HL-60 (cell line): ENCODE results near the gene RASGEF1B.

Experiments
- DNase-seq, 2 experiments: peaks; one replicate each; pipeline ENCODE4 v3.0.0-alpha.2; 2010 to 2020; ENCODE audit warnings: low read depth in 1 of 2, low spot score in 1 of 2
- H3K27ac ChIP-seq: fragments of 250-450 bp; sonication (Bioruptor Pico); replicated peaks from 2 replicates; pipeline ENCODE4 v1.5.1; 2020; ENCODE audit warnings: mild to moderate bottlenecking, moderate library complexity
- H3K27me3 ChIP-seq: fragments of 250-450 bp; sonication (Bioruptor Pico); 2 replicates; pipeline ENCODE4 v1.5.1; 2021; ENCODE audit warnings: mild to moderate bottlenecking, moderate library complexity; ENCODE audit not compliant: insufficient read depth, poor library complexity, severe bottlenecking
- H3K4me3 ChIP-seq: replicated peaks from 2 replicates; pipeline ENCODE4 v1.5.1; 2011; ENCODE audit warnings: mild to moderate bottlenecking, control low read depth, low read length; ENCODE audit not compliant: insufficient read depth
- GABPA ChIP-seq: IDR thresholded peaks from 2 replicates; pipeline ENCODE4 v1.6.1; 2012; ENCODE audit warnings: low read depth
- POLR2AphosphoS5 ChIP-seq: IDR thresholded peaks from 2 replicates; pipeline ENCODE4 v1.6.1; 2012; ENCODE audit warnings: low read depth
- SPI1 ChIP-seq: IDR thresholded peaks from 2 replicates; pipeline ENCODE4 v1.6.1; 2012; ENCODE audit warnings: low read depth, mild to moderate bottlenecking, borderline replicate concordance
- TF ChIP-seq, protein P1 (sequence below): IDR thresholded peaks from one replicate; pipeline ENCODE4 v1.5.1; 2011; ENCODE audit warnings: low read length, control low read depth, inconsistent platforms; ENCODE audit not compliant: insufficient read depth
- TF ChIP-seq, protein P2 (sequence below): IDR thresholded peaks from 2 replicates; pipeline ENCODE4 v1.6.1; 2012; ENCODE audit warnings: low read depth; ENCODE audit not compliant: insufficient replicate concordance

RASGEF1B gene

DNA sequence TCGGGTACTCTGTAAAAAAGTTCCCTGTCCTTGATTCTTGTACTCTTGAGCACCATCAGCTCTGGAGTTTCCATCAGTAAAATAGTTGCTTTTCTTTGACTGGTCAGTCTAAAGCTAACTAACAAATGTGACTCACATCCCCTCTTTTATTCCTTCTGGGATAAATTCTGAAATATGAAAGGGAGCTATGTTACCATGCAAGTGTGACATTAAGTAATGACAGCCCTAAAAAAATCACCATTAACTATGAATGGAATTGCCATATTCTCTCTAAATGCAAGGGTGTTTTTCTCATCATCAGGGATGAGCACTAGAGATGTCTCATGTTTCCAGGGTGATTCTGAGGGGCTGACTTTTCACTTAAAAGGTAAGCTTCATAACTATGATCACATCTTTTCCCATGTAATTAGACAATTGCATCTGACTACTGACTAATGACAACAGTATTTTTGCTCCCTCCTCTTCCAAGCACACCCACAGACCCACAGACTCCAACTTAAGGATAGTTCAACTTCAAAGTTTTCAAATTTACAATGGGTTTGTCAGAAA lies 26.9 kb upstream of the RASGEF1B start:
- DNase-seq: no peak
- TF ChIP-seq, protein P1, sequence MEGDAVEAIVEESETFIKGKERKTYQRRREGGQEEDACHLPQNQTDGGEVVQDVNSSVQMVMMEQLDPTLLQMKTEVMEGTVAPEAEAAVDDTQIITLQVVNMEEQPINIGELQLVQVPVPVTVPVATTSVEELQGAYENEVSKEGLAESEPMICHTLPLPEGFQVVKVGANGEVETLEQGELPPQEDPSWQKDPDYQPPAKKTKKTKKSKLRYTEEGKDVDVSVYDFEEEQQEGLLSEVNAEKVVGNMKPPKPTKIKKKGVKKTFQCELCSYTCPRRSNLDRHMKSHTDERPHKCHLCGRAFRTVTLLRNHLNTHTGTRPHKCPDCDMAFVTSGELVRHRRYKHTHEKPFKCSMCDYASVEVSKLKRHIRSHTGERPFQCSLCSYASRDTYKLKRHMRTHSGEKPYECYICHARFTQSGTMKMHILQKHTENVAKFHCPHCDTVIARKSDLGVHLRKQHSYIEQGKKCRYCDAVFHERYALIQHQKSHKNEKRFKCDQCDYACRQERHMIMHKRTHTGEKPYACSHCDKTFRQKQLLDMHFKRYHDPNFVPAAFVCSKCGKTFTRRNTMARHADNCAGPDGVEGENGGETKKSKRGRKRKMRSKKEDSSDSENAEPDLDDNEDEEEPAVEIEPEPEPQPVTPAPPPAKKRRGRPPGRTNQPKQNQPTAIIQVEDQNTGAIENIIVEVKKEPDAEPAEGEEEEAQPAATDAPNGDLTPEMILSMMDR: no peak
- TF ChIP-seq POLR2AphosphoS5 (no peak), GABPA (no peak), SPI1 (no peak)
- TF ChIP-seq, protein P2, sequence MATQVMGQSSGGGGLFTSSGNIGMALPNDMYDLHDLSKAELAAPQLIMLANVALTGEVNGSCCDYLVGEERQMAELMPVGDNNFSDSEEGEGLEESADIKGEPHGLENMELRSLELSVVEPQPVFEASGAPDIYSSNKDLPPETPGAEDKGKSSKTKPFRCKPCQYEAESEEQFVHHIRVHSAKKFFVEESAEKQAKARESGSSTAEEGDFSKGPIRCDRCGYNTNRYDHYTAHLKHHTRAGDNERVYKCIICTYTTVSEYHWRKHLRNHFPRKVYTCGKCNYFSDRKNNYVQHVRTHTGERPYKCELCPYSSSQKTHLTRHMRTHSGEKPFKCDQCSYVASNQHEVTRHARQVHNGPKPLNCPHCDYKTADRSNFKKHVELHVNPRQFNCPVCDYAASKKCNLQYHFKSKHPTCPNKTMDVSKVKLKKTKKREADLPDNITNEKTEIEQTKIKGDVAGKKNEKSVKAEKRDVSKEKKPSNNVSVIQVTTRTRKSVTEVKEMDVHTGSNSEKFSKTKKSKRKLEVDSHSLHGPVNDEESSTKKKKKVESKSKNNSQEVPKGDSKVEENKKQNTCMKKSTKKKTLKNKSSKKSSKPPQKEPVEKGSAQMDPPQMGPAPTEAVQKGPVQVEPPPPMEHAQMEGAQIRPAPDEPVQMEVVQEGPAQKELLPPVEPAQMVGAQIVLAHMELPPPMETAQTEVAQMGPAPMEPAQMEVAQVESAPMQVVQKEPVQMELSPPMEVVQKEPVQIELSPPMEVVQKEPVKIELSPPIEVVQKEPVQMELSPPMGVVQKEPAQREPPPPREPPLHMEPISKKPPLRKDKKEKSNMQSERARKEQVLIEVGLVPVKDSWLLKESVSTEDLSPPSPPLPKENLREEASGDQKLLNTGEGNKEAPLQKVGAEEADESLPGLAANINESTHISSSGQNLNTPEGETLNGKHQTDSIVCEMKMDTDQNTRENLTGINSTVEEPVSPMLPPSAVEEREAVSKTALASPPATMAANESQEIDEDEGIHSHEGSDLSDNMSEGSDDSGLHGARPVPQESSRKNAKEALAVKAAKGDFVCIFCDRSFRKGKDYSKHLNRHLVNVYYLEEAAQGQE: no peak
- H3K4me3 ChIP-seq: no peak overlapping the region
- H3K27me3 ChIP-seq: no peaks in the 10 kb centered on the region
- H3K27ac ChIP-seq: no peak overlapping the region

DNA sequence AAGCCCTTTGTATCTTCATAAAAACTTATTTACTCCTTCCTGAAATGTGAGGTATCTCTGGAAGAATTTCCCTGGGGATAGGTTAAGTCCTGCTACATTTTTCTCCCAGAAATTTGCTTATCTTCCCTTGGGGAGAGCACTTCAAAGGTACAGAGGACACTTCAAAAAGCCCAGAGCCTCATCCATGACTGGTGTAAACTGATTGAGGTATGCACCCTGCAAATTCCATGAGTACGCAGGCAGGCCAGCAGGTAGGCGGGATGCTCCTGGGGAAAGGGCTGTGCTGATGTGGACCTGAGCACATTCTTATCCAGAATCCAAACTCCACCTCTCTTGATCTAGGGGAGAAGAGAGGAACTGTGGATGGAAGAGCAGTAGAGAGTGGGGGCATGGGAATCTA lies 26.3 kb upstream of the RASGEF1B start:
- no peak overlapping the region for H3K27ac ChIP-seq
- no peak for DNase-seq
- H3K27me3 ChIP-seq: no peaks in the 10 kb centered on the region
- TF ChIP-seq, protein P1: no peak
- H3K4me3 ChIP-seq: no peak overlapping the region

DNA sequence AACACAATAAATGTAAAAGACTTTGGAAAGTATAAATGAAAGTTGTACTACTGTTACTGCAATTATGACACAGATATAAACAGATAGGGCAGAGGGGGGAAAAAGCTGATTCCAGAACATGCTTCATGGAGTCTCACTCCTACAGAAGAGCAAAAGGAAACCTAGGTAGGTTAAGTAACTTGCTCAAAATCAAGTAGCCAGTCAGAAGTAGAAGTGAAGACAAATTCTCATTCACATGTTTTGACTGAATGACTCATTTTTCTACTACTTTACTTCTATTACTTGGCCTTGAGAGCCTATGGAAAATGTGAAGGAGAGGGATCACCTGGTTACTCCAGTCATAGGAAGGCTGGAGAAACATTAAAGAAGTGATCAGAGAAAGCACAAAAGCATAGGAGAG lies 23.6 kb upstream of the RASGEF1B start:
- no peak overlapping the region for H3K4me3 ChIP-seq
- H3K27me3 ChIP-seq: no peaks in the 10 kb centered on the region
- H3K27ac ChIP-seq: no peak overlapping the region
- DNase-seq: no peak
- TF ChIP-seq SPI1: no peak
- TF ChIP-seq GABPA: no peak
- no peak for TF ChIP-seq POLR2AphosphoS5
- TF ChIP-seq, protein P2: no peak
- TF ChIP-seq, protein P1: no peak

DNA sequence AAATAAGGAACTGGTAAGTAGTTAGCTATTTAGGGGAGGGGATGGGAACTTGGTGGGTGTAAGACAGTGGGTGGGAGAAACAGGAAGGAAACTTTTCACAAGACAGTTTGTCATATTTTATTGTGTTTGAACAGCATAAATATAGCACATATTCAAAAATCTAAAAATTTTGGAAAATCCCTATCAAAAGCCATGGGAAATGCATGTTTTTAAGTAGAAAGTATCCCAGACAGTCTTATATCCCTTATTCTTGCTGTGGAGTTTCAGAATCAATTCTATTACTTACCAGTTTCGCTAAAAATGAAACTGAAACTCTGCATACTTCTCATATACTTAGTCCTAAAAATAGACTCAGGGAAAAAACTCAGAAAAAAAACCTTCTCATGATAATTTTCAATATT lies 22.3 kb upstream of the RASGEF1B start:
- H3K27ac ChIP-seq: no peak overlapping the region; the same call in 1 of the 2 replicates
- no peaks in the 10 kb centered on the region for H3K27me3 ChIP-seq
- no peak for TF ChIP-seq GABPA
- TF ChIP-seq, protein P2: no peak
- TF ChIP-seq POLR2AphosphoS5: no peak
- TF ChIP-seq SPI1: no peak
- H3K4me3 ChIP-seq: no peak overlapping the region
- no peak for DNase-seq
